GM23338 (cell line): ENCODE data around the gene PDGFC.

Experiments
- CREB1 ChIP-seq: fragments of 250-450 bp; sonication (Bioruptor Pico); IDR thresholded peaks from 2 replicates; pipeline ENCODE4 v1.5.0; 2020; ENCODE audit warnings: low read depth, mild to moderate bottlenecking, moderate library complexity
- EZH2 ChIP-seq: fragments of 200-600 bp; sonication (generic); IDR thresholded peaks from one replicate; pipeline ENCODE4 v1.8.0; 2017; ENCODE audit warnings: antibody characterized with exemption, mild to moderate bottlenecking, low read depth; ENCODE audit not compliant: unreplicated experiment
- EZH2phosphoT487 ChIP-seq: fragments of 200-600 bp; sonication (generic); IDR thresholded peaks from one replicate; pipeline ENCODE4 v1.8.1; 2018; ENCODE audit warnings: antibody characterized with exemption; ENCODE audit not compliant: unreplicated experiment
- JUNB ChIP-seq: IDR thresholded peaks from one replicate; pipeline ENCODE4 v1.6.1; 2016; ENCODE audit warnings: antibody characterized with exemption; ENCODE audit not compliant: unreplicated experiment
- NANOG ChIP-seq: IDR thresholded peaks from 2 replicates; pipeline ENCODE4 v1.6.1; 2016; ENCODE audit warnings: antibody characterized with exemption, borderline replicate concordance
- POLR2AphosphoS5 ChIP-seq: IDR thresholded peaks from 2 replicates; pipeline ENCODE4 v1.6.1; 2016; ENCODE audit warnings: antibody characterized with exemption, low read depth
- STAT1 ChIP-seq: IDR thresholded peaks from one replicate; pipeline ENCODE4 v1.6.1; 2016; ENCODE audit warnings: antibody characterized with exemption; ENCODE audit not compliant: unreplicated experiment
- ZNF114 ChIP-seq: fragments of 250-450 bp; sonication (Bioruptor Pico); IDR thresholded peaks from 2 replicates; pipeline ENCODE4 v1.5.0; 2020; ENCODE audit warnings: mild to moderate bottlenecking, moderate library complexity
- ZNF331 ChIP-seq: fragments of 250-450 bp; sonication (Bioruptor Pico); IDR thresholded peaks from 2 replicates; pipeline ENCODE4 v1.5.0; 2020; ENCODE audit warnings: low read depth, mild to moderate bottlenecking, moderate library complexity
- TF ChIP-seq, protein P1 (sequence below), 2 experiments: fragments of 200-600 bp in 1 of 2; sonication (generic) in 1 of 2; conservative IDR thresholded peaks; 2 replicates each; pipeline versions ENCODE4 v1.5.1 to v1.6.1; 2016 to 2017; ENCODE audit warnings: antibody characterized with exemption in 2 of 2, low read depth in 2 of 2, mild to moderate bottlenecking in 2 of 2, moderate library complexity in 1 of 2
- TF ChIP-seq, protein P2 (sequence below): IDR thresholded peaks from 2 replicates; pipeline ENCODE4 v1.6.1; 2016; ENCODE audit warnings: antibody characterized with exemption
- TF ChIP-seq, protein P3 (sequence below): IDR thresholded peaks from one replicate; pipeline ENCODE4 v1.6.1; 2018; ENCODE audit warnings: antibody characterized with exemption; ENCODE audit not compliant: unreplicated experiment

DNA sequence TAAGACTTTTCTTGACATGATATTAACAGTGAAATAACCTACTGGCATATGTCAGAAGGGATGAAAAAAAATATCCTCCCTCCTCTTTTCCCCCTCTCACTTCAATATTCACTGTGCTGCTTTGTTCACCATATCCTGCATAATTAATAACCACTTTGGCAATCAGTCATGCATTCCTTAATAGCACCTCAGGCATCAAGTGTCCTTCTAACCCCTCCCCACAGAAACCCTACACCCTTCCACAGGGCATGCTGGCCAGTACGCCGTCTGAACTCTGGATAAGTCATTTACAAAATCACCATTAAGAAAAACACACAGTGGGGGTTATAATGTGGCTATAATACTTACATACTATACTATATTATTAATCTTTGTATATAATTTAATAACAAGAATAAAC, 165.9 kb downstream of the PDGFC start:
- TF ChIP-seq, protein P1, sequence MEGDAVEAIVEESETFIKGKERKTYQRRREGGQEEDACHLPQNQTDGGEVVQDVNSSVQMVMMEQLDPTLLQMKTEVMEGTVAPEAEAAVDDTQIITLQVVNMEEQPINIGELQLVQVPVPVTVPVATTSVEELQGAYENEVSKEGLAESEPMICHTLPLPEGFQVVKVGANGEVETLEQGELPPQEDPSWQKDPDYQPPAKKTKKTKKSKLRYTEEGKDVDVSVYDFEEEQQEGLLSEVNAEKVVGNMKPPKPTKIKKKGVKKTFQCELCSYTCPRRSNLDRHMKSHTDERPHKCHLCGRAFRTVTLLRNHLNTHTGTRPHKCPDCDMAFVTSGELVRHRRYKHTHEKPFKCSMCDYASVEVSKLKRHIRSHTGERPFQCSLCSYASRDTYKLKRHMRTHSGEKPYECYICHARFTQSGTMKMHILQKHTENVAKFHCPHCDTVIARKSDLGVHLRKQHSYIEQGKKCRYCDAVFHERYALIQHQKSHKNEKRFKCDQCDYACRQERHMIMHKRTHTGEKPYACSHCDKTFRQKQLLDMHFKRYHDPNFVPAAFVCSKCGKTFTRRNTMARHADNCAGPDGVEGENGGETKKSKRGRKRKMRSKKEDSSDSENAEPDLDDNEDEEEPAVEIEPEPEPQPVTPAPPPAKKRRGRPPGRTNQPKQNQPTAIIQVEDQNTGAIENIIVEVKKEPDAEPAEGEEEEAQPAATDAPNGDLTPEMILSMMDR (conservative IDR thresholded peaks at IDR 0.05; ENCODE audit: low read depth in 2 of 2) = no peak
- TF ChIP-seq EZH2 = no peak
- TF ChIP-seq CREB1 (CRISPR knock-in tag) = no peak
- TF ChIP-seq NANOG = no peak
- no peak for TF ChIP-seq EZH2phosphoT487
- TF ChIP-seq, protein P2, sequence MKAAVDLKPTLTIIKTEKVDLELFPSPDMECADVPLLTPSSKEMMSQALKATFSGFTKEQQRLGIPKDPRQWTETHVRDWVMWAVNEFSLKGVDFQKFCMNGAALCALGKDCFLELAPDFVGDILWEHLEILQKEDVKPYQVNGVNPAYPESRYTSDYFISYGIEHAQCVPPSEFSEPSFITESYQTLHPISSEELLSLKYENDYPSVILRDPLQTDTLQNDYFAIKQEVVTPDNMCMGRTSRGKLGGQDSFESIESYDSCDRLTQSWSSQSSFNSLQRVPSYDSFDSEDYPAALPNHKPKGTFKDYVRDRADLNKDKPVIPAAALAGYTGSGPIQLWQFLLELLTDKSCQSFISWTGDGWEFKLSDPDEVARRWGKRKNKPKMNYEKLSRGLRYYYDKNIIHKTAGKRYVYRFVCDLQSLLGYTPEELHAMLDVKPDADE = no peak
- no peak for TF ChIP-seq JUNB
- TF ChIP-seq ZNF331 = no peak
- no peak for TF ChIP-seq POLR2AphosphoS5
- TF ChIP-seq, protein P3, sequence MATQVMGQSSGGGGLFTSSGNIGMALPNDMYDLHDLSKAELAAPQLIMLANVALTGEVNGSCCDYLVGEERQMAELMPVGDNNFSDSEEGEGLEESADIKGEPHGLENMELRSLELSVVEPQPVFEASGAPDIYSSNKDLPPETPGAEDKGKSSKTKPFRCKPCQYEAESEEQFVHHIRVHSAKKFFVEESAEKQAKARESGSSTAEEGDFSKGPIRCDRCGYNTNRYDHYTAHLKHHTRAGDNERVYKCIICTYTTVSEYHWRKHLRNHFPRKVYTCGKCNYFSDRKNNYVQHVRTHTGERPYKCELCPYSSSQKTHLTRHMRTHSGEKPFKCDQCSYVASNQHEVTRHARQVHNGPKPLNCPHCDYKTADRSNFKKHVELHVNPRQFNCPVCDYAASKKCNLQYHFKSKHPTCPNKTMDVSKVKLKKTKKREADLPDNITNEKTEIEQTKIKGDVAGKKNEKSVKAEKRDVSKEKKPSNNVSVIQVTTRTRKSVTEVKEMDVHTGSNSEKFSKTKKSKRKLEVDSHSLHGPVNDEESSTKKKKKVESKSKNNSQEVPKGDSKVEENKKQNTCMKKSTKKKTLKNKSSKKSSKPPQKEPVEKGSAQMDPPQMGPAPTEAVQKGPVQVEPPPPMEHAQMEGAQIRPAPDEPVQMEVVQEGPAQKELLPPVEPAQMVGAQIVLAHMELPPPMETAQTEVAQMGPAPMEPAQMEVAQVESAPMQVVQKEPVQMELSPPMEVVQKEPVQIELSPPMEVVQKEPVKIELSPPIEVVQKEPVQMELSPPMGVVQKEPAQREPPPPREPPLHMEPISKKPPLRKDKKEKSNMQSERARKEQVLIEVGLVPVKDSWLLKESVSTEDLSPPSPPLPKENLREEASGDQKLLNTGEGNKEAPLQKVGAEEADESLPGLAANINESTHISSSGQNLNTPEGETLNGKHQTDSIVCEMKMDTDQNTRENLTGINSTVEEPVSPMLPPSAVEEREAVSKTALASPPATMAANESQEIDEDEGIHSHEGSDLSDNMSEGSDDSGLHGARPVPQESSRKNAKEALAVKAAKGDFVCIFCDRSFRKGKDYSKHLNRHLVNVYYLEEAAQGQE = no peak
- no peak for TF ChIP-seq STAT1
- no peak for TF ChIP-seq ZNF114 (CRISPR knock-in tag)
